Kidney glomerular epithelial cell (primary cell): ENCODE measurements around the gene CCDC149.

Experiments
- DNase-seq: peaks from one replicate; lab custom pipeline; 2025; lab: John Stamatoyannopoulos, UW

CCDC149 gene

GRCh38 chr4:24843096-24843495, 69.7 kb downstream of the CCDC149 start:
- no peak for DNase-seq

- DNase-seq = no peak
Observed at GRCh38 chr4:24842356-24842755, 70.5 kb downstream of the CCDC149 start.

GRCh38 chr4:24840826-24841543, 71.9 kb downstream of the CCDC149 start:
- peak; percentile 37 for DNase-seq

- DNase-seq = no peak
Observed at GRCh38 chr4:24840362-24840761, 72.5 kb downstream of the CCDC149 start.

GRCh38 chr4:24837781-24838180, 75.1 kb downstream of the CCDC149 start:
- DNase-seq = no peak

GRCh38 chr4:24837336-24837735, 75.5 kb downstream of the CCDC149 start:
- DNase-seq = no peak

GRCh38 chr4:24836661-24837242, 76.1 kb downstream of the CCDC149 start:
- no peak for DNase-seq

GRCh38 chr4:24835696-24836095, 77.1 kb downstream of the CCDC149 start:
- no peak for DNase-seq

- no peak for DNase-seq
Observed at GRCh38 chr4:24831637-24832036, 81.2 kb downstream of the CCDC149 start.

- no peak for DNase-seq
Observed at GRCh38 chr4:24824720-24825119, 88.1 kb downstream of the CCDC149 start.

- no peak for DNase-seq
Observed at GRCh38 chr4:24820541-24820940, 92.3 kb downstream of the CCDC149 start.

GRCh38 chr4:24816797-24817196, 96.0 kb downstream of the CCDC149 start:
- DNase-seq = no peak

- no peak for DNase-seq
Observed at GRCh38 chr4:24813732-24814131, 99.1 kb downstream of the CCDC149 start.

GRCh38 chr4:24810871-24811631, 101.8 kb downstream of the CCDC149 start:
- no peak for DNase-seq

GRCh38 chr4:24809815-24810405, 102.9 kb downstream of the CCDC149 start:
- DNase-seq = no peak

GRCh38 chr4:24809376-24809775, 103.5 kb downstream of the CCDC149 start:
- no peak for DNase-seq

- no peak for DNase-seq
Observed at GRCh38 chr4:24808955-24809354, 103.9 kb downstream of the CCDC149 start.

- no peak for DNase-seq
Observed at GRCh38 chr4:24808261-24808660, 104.6 kb downstream of the CCDC149 start.

GRCh38 chr4:24807611-24808010, 105.2 kb downstream of the CCDC149 start:
- DNase-seq = no peak

- DNase-seq = no peak
Observed at GRCh38 chr4:24806206-24806990, 106.4 kb downstream of the CCDC149 start.

GRCh38 chr4:24805566-24805965, 107.3 kb downstream of the CCDC149 start:
- DNase-seq = no peak

GRCh38 chr4:24805067-24805466, 107.8 kb downstream of the CCDC149 start:
- DNase-seq = no peak
